ENCODE results near the gene IGFL4.

Gene IGFL4

DNA sequence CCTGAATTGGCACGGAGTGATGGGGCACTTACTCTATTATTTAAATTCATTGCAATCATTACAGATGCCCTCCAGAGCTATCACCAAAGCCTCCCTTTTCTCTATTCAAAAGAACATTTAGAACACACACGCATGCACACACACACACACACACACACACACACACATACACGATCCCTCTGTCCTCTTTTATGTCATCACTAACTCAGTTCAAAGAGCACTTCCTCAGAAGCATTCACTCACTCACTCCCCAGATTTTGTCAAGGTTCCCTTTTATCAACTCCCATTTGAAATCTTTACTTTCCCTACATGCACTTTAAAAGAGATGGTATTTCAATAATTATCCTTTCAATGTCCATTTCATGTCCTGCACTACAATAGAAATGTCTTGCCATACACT lies 22.4 kb upstream of the IGFL4 start:
- DNase-seq (ENCODE audit: low spot score), result no peak

DNA sequence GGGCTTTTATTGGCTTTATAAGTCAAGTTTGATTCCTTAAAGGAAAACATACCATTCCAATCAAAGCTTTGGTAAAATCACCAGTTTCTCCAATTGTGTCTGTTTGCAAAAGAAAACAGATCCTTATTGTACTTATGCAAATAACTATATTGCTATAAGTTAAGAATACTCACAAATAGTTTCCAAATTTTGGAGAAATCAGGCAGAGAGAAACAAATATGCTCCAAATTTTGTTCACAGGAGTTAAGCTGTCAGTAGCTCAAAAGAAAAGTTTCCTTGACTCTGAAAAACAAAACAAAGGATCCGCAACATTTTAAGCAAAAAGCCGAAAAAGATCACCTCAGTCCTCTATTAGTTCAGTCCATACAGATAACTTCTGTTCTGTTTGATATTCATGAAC lies 19.2 kb upstream of the IGFL4 start:
- DNase-seq (ENCODE audit: low spot score), result no peak

DNA sequence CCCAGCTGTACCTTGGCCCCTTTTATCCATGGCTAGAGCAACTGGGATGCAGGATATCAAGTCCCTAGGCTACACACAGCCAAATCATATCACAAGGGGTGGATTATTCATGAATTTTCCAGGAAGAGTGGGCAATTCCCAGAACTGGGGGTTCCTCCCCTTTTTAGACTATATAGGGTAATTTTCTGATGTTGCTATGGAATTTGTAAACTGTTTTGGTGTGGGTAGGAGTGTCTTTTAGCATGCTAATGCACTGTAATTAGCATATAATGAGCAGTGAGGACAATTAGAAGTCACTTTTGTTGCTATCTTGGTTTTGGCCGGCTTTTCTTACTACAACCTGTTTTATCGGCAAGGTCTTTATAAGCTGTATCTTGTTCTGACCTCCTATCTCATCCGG lies 18.0 kb upstream of the IGFL4 start:
- no peak for DNase-seq (ENCODE audit: low spot score)

DNA sequence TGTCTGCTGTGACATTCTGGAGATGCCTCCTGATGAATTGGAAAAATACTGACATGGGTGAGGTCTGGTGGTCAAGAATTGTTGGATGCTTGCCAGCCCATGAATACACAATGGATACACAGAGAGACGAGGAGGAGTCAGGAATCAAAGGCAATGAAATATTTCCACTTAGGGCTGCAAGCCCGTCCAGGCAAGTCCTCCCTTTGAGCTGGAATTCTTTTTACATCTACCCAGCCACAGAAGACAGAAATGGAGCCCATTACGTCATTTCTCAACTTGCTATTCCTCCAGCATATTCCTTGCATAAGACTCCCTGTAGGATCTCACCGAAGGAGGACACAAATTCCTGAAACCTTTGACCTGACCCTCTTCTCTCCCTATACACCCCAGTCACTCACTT lies 15.7 kb upstream of the IGFL4 start:
- no peak for DNase-seq (ENCODE audit: low spot score)

DNA sequence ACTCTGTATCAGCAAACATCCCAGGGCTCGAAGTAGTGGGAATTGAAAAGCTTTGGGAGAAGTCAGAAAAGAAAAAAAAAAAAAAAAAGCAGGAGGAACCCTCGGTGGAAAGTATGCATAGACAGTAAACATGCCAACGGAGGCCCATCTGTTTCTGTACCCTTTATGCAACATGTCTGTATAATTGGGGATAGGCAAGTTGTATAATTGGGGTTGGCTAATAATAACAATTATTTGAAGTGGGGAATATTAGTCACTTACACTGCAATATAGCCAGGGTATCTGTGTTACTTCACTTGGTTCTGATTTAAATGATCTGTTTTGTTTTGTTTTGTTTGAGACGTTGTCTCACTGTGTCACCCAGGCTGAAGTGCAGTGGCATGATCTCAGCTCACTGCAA lies 12.1 kb upstream of the IGFL4 start:
- DNase-seq (ENCODE audit: low spot score), result no peak

DNA sequence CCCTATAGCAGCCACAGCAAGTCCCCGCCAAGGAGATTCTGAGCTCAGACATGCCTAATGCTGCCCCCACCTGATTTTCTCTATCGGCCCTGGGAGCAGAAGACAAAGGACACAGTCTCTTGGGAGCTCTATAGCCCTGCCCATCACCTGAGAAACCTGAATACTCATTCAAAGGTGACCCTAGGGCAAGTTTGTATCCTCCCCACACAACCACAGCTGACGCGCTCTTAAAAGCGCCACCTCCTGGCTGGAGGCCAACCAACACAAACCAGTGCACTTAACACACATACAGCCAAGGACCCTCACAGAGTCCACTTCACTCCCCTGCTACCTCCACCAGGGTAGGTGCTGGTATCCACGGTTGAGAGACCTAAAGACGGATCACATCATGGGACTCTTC lies 8.8 kb upstream of the IGFL4 start:
- no peak for DNase-seq (ENCODE audit: low spot score)

DNA sequence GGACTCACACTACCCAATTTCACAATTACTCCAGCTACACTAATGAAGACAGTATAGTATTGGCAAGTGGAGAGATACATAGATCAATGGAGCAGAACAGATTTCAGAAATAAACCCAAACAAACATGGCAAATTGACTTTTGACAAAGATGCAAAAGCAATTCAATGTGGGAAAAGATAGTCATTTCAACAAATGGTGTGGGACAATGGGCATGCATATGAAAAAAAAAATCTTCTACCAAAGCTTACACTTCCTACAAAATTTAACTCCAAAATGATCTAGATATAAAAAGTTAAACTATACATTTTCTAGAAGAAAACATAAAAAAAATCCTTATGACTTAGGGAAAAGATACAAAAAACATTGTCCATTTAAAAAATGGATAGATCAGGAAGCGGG lies 2.7 kb upstream of the IGFL4 start:
- DNase-seq (ENCODE audit: low spot score), result no peak

DNA sequence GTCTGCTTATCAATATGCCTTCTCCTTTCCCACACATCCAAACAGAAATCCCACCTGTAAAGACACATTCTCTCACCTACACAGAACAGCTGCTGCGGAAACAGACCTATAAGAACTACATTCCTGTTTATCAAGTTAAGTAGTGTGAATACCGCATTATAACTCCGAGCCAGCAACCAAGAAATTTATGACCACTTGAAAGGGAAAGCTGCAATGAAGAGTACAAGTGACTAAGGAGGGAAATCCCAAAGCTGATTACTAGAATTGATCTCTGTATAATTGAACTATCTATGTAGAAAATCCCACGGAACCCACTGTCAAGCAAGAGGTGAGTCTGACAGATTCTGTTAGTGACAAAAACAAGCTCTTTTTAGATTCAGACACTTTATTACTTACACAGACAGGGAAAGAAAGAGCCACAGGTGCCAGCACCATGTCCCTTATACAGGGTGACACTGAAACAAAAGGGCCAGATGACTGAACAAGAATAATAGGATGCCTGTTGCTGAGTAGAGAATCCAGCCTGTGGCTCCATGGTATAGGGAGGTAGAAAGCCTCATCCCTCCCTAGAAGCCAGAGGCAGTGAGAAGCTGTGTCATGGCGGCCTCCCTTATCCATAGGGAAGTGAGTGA lies 1.6 kb upstream of the IGFL4 start:
- DNase-seq (ENCODE audit: low spot score), result no peak

DNA sequence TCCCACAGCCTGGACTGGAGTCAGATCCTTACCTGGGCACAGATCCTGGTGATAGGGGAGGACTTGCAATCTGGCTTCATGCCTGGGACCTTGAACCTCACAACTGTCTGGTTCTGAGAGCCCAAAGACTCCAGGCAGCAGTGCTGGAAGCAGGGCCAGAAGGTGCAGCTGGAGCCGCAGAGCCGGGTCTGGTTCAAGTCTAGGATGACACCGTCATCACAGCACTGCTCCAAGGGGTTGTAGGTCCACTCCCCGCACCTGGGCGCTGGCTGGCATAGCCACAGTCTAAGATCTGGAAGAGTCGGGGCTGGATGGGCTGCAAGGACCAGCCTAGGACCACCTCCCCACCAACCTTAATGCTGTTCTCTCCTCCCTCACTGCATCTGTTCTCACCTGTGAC lies 677 bp downstream of the IGFL4 start:
- DNase-seq (ENCODE audit: low spot score), result no peak

DNA sequence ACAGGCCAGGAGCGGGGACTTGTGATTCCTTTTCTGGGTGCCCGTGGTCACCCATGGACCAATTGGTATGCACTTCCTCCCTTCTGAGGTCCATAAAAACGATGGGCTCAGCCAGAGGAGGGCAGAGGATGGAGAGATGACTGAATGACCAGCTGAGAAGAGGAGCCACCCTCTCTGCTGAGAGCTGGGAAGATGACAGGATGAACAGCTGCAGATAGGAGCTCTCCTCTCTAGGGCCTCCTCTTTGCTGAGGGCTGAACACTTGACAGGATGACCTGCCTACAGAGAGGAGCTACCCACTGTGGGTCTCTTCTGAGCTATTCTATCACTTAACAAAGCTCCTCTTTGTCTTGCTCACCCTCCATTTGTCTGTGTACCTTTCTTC lies 4.1 kb downstream of the IGFL4 start:
- no peak for DNase-seq (ENCODE audit: low spot score)

DNA sequence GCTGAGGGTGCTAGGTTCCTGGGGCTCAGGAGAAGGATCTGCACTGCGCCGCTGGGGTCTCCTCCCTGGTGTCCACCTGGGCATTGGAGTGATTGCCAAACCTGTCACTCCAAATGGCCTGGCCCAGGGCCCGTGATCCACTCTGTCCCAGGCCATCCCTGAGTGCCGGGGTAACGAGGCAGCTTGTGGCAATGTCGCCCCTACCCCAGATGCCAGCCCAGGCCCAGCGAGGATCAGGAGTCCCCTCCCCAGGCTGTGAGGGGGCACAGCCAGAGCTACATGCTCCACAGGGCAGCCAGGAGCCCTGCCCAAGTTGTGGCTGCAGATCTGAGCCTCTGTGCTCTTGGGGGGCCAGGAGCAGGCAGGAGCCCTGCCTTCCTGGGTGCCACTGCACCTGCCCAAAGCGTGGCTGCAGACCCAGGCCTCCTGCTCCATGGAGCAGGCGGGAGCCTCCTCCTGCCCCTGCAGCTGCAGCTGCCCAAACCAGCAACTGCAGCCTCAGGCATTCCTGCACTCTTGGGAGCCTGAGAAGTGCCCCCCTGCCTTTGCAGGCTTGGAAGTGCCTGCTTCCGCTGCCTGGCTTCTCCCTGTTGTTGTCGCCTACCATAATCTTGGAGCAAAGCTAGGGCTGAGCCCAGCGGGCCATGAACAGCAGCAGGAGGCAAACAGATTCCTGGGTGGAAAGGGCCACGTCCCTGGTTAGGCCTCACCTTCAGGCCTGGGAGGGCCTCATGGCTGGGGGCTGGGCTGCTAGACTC lies 4.6 kb downstream of the IGFL4 start:
- DNase-seq (ENCODE audit: low spot score), result no peak

DNA sequence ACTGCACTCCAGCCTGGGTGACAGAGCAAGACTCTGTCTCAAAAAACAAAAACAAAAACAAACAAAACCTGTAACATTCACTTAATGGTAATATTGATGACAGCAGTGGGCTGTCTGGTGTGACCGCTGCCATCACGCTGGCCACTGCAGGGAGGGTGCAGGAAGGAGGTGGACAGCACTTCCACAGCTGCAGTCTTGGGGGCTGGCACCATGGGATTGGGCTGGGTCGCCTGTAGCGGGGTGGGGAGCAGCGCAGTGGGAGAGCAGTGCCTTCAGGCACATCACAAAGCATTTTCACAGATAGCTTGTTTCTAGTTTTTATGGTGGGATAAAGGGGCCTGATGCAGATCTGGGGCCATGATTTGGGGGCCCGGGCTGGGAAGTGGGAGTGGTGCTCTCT lies 5.3 kb downstream of the IGFL4 start:
- DNase-seq (ENCODE audit: low spot score), result no peak

DNA sequence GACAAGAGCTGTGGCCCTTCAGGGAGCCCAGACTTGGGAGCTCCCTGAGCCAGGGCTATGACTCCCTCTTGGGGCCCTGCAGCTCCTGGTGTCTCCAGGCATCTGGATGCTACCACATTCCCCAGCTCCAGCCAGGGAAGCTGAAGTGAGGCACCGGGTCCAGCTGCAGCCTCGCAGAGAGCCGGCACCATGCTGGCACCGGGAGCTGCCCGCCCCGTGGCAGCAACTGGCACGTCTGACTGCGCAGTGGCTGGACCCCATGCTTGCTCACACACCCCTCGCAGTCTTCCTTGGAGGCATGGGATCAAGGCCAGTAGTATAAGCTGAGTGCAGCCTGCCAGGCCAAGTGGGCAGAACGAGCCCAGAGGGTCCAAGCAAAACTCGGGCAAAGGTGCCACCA lies 7.4 kb downstream of the IGFL4 start:
- DNase-seq (ENCODE audit: low spot score), result no peak

DNA sequence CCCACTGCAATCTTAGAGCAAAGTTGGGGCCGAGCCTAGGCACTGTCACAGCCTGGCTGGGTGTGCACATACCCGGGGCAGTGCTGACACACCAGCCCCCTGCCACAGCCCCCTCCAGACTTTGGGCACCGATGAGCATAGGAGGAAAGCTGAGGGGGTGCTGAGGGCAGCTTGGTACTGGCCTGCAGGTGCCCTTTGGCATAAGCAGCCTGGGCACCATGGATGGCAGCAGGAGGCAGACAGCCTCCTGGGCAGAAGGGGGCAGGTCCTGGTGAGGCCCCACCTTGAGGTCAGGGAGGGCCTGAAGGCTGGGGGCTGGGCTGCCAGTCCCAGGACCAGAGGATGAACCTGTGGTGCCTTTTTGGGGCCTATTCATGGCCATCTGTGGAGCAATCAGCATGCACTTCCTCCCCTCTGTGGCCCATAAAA lies 8.2 kb downstream of the IGFL4 start:
- no peak for DNase-seq (ENCODE audit: low spot score)

DNA sequence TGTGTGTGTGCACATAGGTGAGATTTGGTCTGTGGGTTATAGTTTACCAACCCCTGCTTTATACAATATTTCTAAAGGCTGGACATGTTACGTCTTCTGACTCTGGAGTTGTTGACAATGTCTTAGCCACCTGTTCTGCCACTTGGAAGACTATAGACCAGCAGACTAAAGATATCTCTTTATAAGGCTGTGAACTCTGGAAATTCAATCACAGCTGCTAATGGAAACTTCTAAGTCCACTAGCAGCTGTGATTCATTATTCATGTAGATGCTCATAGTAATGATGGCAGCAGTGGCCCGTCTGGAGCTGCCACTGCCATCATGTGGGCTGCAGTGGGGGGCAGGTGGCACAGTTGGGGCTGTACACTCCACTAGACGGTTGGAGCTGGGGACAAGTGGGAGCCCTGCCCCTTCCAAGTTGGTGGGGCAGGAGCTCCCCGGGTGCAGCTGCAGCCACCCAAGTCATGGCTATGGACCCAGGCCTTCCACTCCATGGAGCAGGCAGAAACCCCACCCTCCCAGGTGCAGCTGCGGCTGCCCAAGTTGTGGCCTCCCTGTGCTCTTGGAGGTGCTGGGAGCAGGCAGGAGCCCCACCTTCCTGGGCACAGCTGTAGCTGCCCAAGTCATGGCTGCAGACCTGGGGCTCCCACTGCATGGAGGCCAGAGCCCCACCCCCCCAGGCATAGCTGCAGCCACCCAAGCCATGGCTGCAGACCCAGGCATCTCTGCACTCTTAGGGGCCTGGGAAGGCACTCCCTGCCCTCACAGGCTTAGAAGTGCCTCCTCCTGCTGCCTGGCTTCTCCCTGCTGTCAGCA lies 8.8 kb downstream of the IGFL4 start:
- no peak for DNase-seq (ENCODE audit: low spot score)

DNA sequence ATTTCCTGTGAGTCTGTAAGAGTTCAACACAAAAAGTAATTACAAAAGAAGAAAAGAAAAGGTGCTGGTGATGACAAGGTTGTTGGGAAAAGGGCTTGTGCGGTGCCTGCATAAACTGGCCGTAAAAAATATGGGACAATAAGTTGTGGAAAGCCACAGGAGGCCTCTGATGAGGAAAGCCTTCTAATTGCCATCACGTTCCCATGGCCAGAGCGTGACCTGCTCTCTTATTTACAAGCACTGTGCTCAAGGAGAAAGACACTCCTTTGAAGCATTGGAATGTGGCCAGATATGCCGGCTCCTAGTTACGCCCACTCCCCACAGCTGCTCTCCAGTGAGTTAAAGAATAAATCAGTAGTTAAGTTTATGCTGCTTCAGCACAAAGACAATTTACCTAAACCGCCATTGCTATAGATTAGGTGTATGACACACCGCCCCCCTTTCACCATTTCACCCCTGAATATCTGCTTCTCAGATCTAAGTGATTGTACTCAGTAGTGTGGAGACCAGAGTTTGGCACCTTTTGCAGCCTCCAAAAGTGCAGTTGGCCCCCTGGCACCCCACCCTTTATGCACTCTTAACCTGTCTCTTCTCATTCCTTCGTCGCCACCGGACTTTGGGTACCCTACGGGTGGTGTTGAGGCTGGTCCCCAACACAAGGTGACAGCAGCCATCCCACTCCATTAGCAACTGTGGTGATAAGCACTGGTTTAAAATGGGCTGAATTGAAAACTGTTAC lies 9.8 kb downstream of the IGFL4 start:
- DNase-seq (ENCODE audit: low spot score), result no peak

DNA sequence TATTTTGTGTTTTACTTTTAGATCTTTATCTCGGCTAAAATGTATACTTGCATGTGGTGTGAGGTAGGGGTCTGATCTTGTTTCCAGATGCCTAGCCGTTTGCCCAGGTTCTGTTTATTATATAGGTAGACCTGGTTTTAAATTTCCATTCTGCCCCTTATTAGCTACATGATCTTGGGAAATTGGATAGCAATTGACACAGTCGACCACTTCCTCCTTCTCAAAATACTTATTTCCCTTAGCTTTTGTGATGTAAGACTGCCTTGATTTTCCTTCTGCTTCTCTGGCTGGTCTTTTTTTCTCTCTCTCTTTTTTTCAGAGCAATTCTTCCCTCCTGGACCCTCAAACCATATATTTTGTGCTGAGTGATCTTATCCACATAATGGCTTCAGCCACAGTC lies 15.0 kb downstream of the IGFL4 start:
- DNase-seq (ENCODE audit: low spot score), result no peak

DNA sequence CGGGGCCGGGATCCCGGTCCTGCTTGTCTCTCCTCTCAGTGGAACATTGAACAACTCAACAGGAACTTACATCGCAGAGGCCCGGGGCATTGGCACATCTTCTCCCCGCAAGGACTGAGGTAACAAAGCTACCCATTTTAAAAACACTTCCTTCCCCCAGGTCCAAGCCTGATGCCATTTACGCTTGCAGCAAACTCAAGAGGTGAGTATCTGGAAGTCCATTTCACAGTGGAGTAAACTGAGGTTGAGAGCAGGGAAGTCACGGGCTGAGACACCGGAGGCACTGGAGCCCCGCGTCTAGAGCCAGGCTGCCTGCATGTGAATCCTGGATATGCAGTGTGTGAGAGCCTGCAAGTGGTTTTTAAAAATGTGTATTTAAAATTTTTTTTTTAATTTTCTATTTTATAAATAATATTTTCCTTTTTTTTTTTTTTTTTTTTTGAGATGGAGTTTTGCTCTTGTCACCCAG lies 17.5 kb downstream of the IGFL4 start:
- no peak for DNase-seq (ENCODE audit: low spot score)

DNA sequence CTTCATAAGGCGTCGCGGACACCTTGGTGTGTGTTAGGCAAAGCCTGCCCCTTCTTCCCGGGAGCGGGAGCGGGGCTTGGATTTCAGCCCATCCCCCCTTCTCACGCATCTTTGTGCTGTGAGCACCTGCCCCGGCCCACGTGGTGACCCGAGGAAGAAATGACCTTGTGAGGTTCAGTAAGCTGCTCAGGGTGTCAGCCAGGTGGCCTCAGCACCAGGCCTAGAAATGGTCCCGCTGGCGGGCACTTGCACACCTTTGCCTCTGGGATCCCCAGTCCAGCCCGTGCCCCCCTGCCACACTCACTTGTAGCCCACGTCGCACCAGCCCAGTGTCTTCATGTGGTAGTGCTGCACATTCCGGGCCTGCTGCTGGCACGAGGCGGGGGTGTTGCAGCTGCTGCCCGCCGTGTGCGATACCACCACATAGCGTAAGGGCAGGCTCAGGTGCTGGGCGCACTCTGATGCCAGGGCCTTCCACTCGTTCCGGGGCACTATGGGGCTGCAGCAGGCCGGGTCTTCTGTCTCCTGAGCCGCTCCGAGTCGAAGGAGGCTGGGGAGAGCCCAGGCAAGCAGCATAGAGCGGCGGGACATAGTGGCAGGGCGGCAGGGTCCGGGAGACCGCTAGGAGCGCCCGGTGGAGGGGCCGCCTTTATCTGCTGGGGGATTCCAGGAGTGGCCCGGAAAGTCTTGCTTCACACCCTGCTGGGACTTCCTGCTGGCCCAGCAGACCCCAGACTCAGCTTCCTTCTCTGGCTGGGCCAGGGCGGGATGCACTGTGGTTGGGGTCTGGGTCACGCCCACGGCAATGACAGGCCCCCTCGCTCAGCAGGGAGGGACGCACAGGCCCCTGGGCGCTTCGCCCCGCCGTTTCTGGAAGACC lies 18.1 kb downstream of the IGFL4 start, which contains the start of gene PGLYRP1:
Gene PGLYRP1, minus strand, starts transcription at position 623 of the 880 bp plus-strand sequence. Its CDS starts 32 bp downstream, at position 591.
- DNase-seq (ENCODE audit: low spot score), result no peak

DNA sequence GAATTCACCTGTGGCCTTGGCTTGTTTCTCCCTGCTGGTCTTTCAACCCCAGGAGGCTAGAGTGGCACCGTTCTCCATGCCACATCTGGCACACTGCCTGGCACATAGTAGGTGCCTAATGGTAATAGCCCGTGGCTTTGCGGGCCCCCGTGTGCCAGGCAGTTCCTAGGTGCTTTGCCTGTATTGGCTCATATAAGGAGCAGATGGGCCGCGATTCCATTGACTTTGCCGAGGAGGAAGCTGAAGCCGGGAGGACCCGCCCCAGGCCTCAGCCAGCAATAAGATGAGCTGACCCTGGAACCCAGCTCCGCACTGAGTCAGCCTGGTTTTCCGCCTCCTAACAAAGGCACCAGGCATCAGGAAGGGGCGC lies 18.8 kb downstream of the IGFL4 start:
- no peak for DNase-seq (ENCODE audit: low spot score)

DNA sequence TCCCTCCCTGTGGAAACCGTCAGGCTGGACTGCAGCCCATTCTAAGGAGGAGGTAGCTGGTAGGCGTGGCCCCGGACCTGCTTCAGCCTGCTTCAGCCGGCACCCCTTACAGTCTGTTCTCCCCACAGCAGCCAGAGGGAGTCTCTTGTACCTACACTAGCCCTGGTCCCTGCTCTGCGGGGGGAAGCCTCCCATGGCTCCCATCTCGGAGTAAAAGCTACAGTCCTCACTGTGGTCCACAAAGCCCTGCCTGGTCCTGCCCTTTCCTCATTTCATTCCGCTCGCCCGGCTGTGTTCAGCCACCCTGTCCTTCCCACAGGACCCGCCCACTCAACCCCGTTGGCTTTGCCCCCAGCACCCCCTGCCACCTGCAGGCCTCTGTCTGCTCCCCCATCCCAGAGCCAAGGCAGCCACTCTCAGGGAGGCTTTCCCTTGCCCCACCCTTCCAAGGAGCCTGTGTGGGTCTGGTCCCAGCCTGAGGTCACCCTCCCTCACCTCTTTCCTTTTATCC lies 19.2 kb downstream of the IGFL4 start:
- no peak for DNase-seq (ENCODE audit: low spot score)

All from cerebellar cortex (tissue), 1 donor.